GM23338 (cell line): ENCODE measurements around the gene TTC28. TPM values are rescaled to one million over a fixed set of nuclear protein-coding genes. Genes with fewer than 3 reads are reported as not detected.

ENCODE experiments used
- ATAC-seq: fragments of 200-7000 bp; cut with Tn5 transposase; 3 replicates; pipeline ENCODE4 v1.9.1; 2020
- DNase-seq: peaks from one replicate; pipeline ENCODE4 v3.0.0-alpha.2; 2015; ENCODE audit warnings: low spot score
- H2AFZ ChIP-seq: fragments of 200-600 bp; sonication (generic); 2 replicates; pipeline ENCODE4 v1.8.0; 2016; ENCODE audit warnings: antibody characterized with exemption, mild to moderate bottlenecking, moderate library complexity
- H3F3A ChIP-seq: fragments of 200-600 bp; sonication (generic); replicated peaks from 2 replicates; pipeline ENCODE4 v1.8.0; 2017; ENCODE audit warnings: antibody characterized with exemption, mixed run types, low read depth
- H3K27ac ChIP-seq: fragments of 200-600 bp; sonication (generic); 2 replicates; pipeline ENCODE4 v1.6.1; 2016; ENCODE audit warnings: low read depth
- H3K27me3 ChIP-seq: fragments of 200-600 bp; sonication (generic); 2 replicates; pipeline ENCODE4 v1.8.0; 2016; ENCODE audit warnings: mild to moderate bottlenecking, mixed run types, moderate library complexity; ENCODE audit not compliant: insufficient read depth
- H3K36me3 ChIP-seq: fragments of 200-600 bp; sonication (generic); 2 replicates; pipeline ENCODE4 v1.8.0; 2016; ENCODE audit warnings: mild to moderate bottlenecking; ENCODE audit not compliant: insufficient read depth
- H3K4me1 ChIP-seq: fragments of 200-600 bp; sonication (generic); 2 replicates; pipeline ENCODE4 v1.8.0; 2016; ENCODE audit warnings: mild to moderate bottlenecking, moderate library complexity; ENCODE audit not compliant: insufficient read depth
- H3K4me2 ChIP-seq: fragments of 200-600 bp; sonication (generic); 2 replicates; pipeline ENCODE4 v1.7.1; 2017; ENCODE audit warnings: mixed run types
- H3K4me3 ChIP-seq: fragments of 200-600 bp; sonication (generic); 2 replicates; pipeline ENCODE4 v1.6.1; 2016; ENCODE audit warnings: mixed run types
- H3K79me2 ChIP-seq: fragments of 200-600 bp; sonication (generic); replicated peaks from 2 replicates; pipeline ENCODE4 v1.8.0; 2017; ENCODE audit warnings: mild to moderate bottlenecking; ENCODE audit not compliant: insufficient read depth
- H3K9me2 ChIP-seq: fragments of 200-600 bp; sonication (generic); 2 replicates; pipeline ENCODE4 v1.8.0; 2017; ENCODE audit not compliant: insufficient read depth
- H4K20me1 ChIP-seq: fragments of 200-600 bp; sonication (generic); replicated peaks from 2 replicates; pipeline ENCODE4 v1.8.0; 2017; ENCODE audit warnings: mild to moderate bottlenecking; ENCODE audit not compliant: insufficient read depth
- H3K27ac Mint-ChIP-seq: 2 replicates; pipeline ENCODE4 v1.8.0; 2020; ENCODE audit warnings: inconsistent platforms, mild to moderate bottlenecking, moderate library complexity, mixed read lengths
- H3K27me3 Mint-ChIP-seq: 3 replicates; pipeline ENCODE4 v1.8.0; 2022; ENCODE audit warnings: low read depth, mild to moderate bottlenecking, moderate library complexity, mixed read lengths, inconsistent platforms; ENCODE audit not compliant: insufficient read depth, poor library complexity
- H3K36me3 Mint-ChIP-seq: 3 replicates; pipeline ENCODE4 v1.8.0; 2021; ENCODE audit warnings: low read depth, mild to moderate bottlenecking, inconsistent platforms, moderate library complexity, mixed read lengths
- H3K4me1 Mint-ChIP-seq: 3 replicates; pipeline ENCODE4 v1.8.0; 2020; ENCODE audit warnings: mild to moderate bottlenecking, inconsistent platforms, mixed read lengths
- H3K4me3 Mint-ChIP-seq: 3 replicates; pipeline ENCODE4 v1.8.0; 2021; ENCODE audit warnings: moderate library complexity, mild to moderate bottlenecking, inconsistent platforms, mixed read lengths
- H3K9me3 Mint-ChIP-seq: 3 replicates; pipeline ENCODE4 v1.8.0; 2020; ENCODE audit warnings: moderate library complexity, mild to moderate bottlenecking, inconsistent platforms, mixed read lengths
- REST ChIP-seq: IDR thresholded peaks from one replicate; pipeline ENCODE4 v1.6.1; 2018; ENCODE audit warnings: antibody characterized with exemption; ENCODE audit not compliant: unreplicated experiment
- ZNF114 ChIP-seq: fragments of 250-450 bp; sonication (Bioruptor Pico); IDR thresholded peaks from 2 replicates; pipeline ENCODE4 v1.5.0; 2020; ENCODE audit warnings: mild to moderate bottlenecking, moderate library complexity
- ZNF331 ChIP-seq: fragments of 250-450 bp; sonication (Bioruptor Pico); IDR thresholded peaks from 2 replicates; pipeline ENCODE4 v1.5.0; 2020; ENCODE audit warnings: low read depth, mild to moderate bottlenecking, moderate library complexity
- ZNF462 ChIP-seq: fragments of 250-450 bp; sonication (Bioruptor Pico); IDR thresholded peaks from 2 replicates; pipeline ENCODE4 v1.5.0; 2020; ENCODE audit warnings: mild to moderate bottlenecking, moderate library complexity
- polyA plus RNA-seq: library from polyadenylated mRNA; unstranded; fragments of >200 nt; fragmentation: Nextera tagmentation; extraction: Ambion mirVana; gene quantifications from 2 replicates; pipeline ENCODE4 v1.2.1, GENCODE V29; 2016
- total RNA-seq: library from RNA; depleted of rRNA; stranded (reverse); fragments of >200 nt; shearing (Covaris generic); gene quantifications from 2 replicates; pipeline ENCODE4 v1.2.3, GENCODE V29; 2014

The TTC28 gene
- total and polyA plus RNA-seq, 2 experiments from 2014 or later = 4.5 to 16.1 TPM

- Histone ChIP-seq H2AFZ (no peak overlapping the region), H3K4me3 (no peak overlapping the region), H3K27ac (no peak overlapping the region), H4K20me1 (no peaks in the 10 kb centered on the region), H3K4me1 (no peaks in the 10 kb centered on the region), H3K36me3 (no peaks in the 10 kb centered on the region), H3F3A (0 out of 2 replicates have a peak, but pooled peaks cover 7% of the 10 kb centered on the region), H3K79me2 (no peaks in the 10 kb centered on the region), H3K27me3 (no peaks in the 10 kb centered on the region), H3K4me2 (no peak overlapping the region), H3K9me2 (no peaks in the 10 kb centered on the region)
- no peaks in the 10 kb centered on the region for H3K36me3 Mint-ChIP-seq
- DNase-seq = no peak
- no peaks in the 10 kb centered on the region for H3K9me3 Mint-ChIP-seq
- H3K27me3 Mint-ChIP-seq = peaks cover 10% of the 10 kb centered on the region
- no peak overlapping the region for H3K4me3 Mint-ChIP-seq
- no peak overlapping the region for H3K27ac Mint-ChIP-seq
- no peak for TF ChIP-seq REST
- TF ChIP-seq ZNF331 = no peak
- TF ChIP-seq ZNF114 (CRISPR knock-in tag) = no peak
- TF ChIP-seq ZNF462 (CRISPR knock-in tag) = no peak
- H3K4me1 Mint-ChIP-seq = no peaks in the 10 kb centered on the region
- no peak for ATAC-seq
Measured at GRCh38 chr22:28012832-28013460, 666.7 kb downstream of the TTC28 start.
